HL-60 (cell line): ENCODE data around the gene PRICKLE2.

Experiments used
- DNase-seq, 2 experiments: peaks; one replicate each; pipeline ENCODE4 v3.0.0-alpha.2; 2010 to 2020; ENCODE audit warnings: low read depth in 1 of 2, low spot score in 1 of 2
- H3K27ac ChIP-seq: fragments of 250-450 bp; sonication (Bioruptor Pico); replicated peaks from 2 replicates; pipeline ENCODE4 v1.5.1; 2020; ENCODE audit warnings: mild to moderate bottlenecking, moderate library complexity
- H3K27me3 ChIP-seq: fragments of 250-450 bp; sonication (Bioruptor Pico); 2 replicates; pipeline ENCODE4 v1.5.1; 2021; ENCODE audit warnings: mild to moderate bottlenecking, moderate library complexity; ENCODE audit not compliant: insufficient read depth, poor library complexity, severe bottlenecking
- H3K4me3 ChIP-seq: replicated peaks from 2 replicates; pipeline ENCODE4 v1.5.1; 2011; ENCODE audit warnings: mild to moderate bottlenecking, control low read depth, low read length; ENCODE audit not compliant: insufficient read depth
- CTCF ChIP-seq: IDR thresholded peaks from one replicate; pipeline ENCODE4 v1.5.1; 2011; ENCODE audit warnings: low read length, control low read depth, inconsistent platforms; ENCODE audit not compliant: insufficient read depth
- GABPA ChIP-seq: IDR thresholded peaks from 2 replicates; pipeline ENCODE4 v1.6.1; 2012; ENCODE audit warnings: low read depth
- POLR2AphosphoS5 ChIP-seq: IDR thresholded peaks from 2 replicates; pipeline ENCODE4 v1.6.1; 2012; ENCODE audit warnings: low read depth
- REST ChIP-seq: IDR thresholded peaks from 2 replicates; pipeline ENCODE4 v1.6.1; 2012; ENCODE audit warnings: low read depth; ENCODE audit not compliant: insufficient replicate concordance
- SPI1 ChIP-seq: IDR thresholded peaks from 2 replicates; pipeline ENCODE4 v1.6.1; 2012; ENCODE audit warnings: low read depth, mild to moderate bottlenecking, borderline replicate concordance

The PRICKLE2 gene

GRCh38 chr3:64209866-64210621 is 15.2 kb downstream of the PRICKLE2 start:
- Histone ChIP-seq H3K27me3 (peaks cover 4% of the 10 kb centered on the region), H3K4me3 (no peak overlapping the region), H3K27ac (no peak overlapping the region)
- TF ChIP-seq CTCF (no peak), SPI1 (no peak), POLR2AphosphoS5 (no peak), GABPA (no peak), REST (no peak)
- DNase-seq: no peak

GRCh38 chr3:64207289-64208080 is 17.8 kb downstream of the PRICKLE2 start:
- H3K27me3 ChIP-seq: peaks cover 4% of the 10 kb centered on the region
- no peak for DNase-seq
- H3K4me3 ChIP-seq: no peak overlapping the region
- TF ChIP-seq POLR2AphosphoS5: no peak
- no peak for TF ChIP-seq SPI1
- TF ChIP-seq CTCF: no peak
- TF ChIP-seq REST: no peak
- no peak for TF ChIP-seq GABPA
- H3K27ac ChIP-seq: no peak overlapping the region

GRCh38 chr3:64203969-64204908 is 21.0 kb downstream of the PRICKLE2 start:
- TF ChIP-seq REST: no peak
- no peak for TF ChIP-seq GABPA
- TF ChIP-seq SPI1: no peak
- no peak for TF ChIP-seq CTCF
- no peak for TF ChIP-seq POLR2AphosphoS5

More at GRCh38 chr3:64203969-64204908, 21.0 kb downstream of the PRICKLE2 start:
- H3K4me3 ChIP-seq: no peak overlapping the region
- H3K27ac ChIP-seq: no peak overlapping the region
- no peak for DNase-seq
- no peaks in the 10 kb centered on the region for H3K27me3 ChIP-seq
